Measurements from ENCODE around the gene SMIM45.

The SMIM45 gene

DNA sequence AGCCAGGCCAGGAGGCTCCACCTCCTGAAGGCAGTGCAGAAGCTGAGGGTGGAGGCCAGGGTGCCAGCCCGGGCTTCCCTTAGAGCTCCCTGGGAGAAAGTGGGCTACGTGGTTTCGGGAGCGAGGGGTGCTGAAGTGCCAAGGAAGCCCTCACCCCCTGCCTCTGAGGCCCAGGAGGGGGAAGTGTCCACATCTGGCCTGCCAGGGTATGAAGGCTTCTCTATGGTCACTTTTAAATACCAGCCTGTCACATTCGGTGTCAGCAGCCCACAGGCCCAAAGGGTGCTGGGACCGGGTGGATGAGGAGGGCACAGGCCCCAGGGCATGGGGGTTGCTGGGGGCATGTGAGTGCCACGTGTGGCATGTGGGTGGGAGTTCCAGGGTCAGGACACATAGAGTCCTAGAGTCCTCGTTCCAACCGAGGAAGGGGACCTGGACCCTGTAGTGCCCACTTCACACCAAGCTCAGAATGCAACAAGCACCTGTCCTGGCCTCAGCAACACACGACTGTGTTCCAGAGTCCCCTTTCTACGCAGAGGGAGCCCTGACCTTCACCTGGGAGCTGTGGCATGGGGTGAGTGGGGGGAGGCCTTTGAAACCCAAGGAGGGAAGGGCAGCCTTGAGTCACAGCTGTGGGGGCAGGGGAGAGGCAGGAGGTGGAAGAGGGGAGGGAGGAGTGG lies 38.8 kb upstream of the SMIM45 start:
- DNase-seq (ENCODE audit: low read depth), result no peak
- TF ChIP-seq, protein P1, sequence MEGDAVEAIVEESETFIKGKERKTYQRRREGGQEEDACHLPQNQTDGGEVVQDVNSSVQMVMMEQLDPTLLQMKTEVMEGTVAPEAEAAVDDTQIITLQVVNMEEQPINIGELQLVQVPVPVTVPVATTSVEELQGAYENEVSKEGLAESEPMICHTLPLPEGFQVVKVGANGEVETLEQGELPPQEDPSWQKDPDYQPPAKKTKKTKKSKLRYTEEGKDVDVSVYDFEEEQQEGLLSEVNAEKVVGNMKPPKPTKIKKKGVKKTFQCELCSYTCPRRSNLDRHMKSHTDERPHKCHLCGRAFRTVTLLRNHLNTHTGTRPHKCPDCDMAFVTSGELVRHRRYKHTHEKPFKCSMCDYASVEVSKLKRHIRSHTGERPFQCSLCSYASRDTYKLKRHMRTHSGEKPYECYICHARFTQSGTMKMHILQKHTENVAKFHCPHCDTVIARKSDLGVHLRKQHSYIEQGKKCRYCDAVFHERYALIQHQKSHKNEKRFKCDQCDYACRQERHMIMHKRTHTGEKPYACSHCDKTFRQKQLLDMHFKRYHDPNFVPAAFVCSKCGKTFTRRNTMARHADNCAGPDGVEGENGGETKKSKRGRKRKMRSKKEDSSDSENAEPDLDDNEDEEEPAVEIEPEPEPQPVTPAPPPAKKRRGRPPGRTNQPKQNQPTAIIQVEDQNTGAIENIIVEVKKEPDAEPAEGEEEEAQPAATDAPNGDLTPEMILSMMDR (conservative IDR thresholded peaks at IDR 0.05; ENCODE audit: low read depth, low read length), result no peak
- no peak overlapping the region for H3K4me3 ChIP-seq (ENCODE audit: low read depth, low read length)

DNA sequence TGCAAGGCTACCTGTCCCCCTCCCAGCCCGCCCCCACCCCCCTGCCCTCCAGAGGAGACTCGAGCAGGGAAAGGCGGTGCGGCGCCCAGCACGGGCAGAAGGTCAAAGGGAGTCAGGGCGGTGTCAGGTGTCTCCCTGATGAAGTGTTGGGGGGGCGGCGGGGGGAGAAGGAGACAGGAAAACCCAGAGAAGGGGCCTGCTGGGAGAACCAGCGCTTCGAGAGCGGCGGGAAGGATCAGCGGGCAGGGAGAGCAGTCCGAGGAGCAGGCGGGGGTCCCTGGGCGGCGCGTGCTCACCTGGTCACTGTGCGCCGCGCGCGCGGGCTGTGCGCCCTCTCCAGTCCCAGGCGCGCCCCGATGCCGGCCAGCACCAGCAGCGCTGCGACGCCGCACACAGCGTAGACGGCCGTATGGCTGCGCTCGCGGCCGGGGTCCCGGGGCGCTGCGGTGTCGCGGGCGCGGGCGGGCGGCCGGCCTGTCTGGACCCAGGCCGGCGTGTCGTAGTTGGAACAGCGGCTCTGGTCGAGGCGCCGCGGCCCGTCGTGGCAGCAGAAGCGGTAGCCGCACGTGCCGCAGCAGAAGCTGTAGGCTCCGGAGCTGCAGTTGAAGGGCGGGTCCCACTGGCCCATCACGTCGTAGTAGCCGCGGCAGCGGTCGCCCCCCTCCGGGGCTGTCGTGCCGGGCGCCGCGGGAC lies 38.0 kb upstream of the SMIM45 start:
- H3K4me3 ChIP-seq (ENCODE audit: low read depth, low read length), result no peak overlapping the region
- TF ChIP-seq, protein P1 (conservative IDR thresholded peaks at IDR 0.05; ENCODE audit: low read depth, low read length), result no peak
- no peak for DNase-seq (ENCODE audit: low read depth)

DNA sequence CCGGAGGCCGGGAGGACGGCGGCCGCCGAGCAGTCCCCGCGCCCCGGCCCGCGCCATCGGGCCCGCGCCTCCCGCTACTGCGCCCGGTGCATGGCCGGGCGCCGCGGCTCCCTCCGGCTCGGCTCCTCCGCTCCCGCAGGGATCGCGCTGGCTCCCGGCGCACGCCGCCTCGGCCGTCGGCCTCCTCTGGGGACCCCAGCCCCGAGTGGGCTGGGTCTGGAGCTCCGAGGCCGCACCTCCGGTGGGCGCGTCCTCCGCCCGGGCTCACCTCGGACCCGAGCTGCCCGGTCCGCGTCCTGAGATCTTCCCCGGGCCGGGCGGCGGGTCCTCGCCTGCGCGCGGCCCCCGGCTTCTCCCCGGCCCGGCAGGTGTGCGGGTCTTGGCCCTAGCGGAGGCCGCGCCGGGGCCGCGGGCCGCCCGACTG lies 37.3 kb upstream of the SMIM45 start:
- TF ChIP-seq, protein P1 (conservative IDR thresholded peaks at IDR 0.05; ENCODE audit: low read depth, low read length), result no peak
- H3K4me3 ChIP-seq (ENCODE audit: low read depth, low read length), result no peak overlapping the region
- DNase-seq (ENCODE audit: low read depth), result no peak

DNA sequence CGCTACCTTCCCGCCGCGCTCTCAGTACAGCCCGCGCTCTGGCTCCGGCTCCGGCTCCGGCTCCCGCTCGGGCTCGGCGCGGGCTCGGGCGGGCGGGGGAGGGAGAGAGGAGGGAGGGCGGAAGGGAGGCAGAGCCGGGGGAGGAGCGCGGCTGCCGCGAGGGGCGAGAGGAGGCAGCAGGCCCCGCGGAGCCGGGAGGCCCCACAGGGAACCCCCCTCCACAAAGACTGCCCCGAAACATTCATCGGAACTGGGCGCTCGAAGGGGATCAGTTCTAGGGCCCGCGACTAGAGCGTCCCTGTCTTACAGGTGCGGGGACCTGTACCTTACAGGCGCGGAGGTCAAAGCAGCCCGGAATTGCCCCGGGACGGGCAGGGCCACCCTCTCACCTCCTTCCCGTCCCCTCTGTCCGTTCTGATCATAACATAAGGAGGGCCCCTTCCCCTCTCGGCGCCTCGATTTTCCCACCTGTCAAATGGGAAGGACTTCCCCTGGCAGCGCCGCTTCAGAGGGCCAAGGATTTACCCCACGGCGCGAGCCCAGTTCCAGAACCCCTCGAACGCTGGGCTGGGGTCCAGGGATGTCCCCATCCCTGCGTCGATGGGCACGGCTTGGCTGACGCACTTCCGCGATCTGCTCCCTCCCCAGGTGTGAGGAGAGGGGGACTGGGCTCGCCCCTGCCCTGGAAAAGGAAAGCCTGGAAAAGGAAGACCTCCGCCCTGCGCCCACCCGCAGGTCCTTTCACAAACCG lies 36.7 kb upstream of the SMIM45 start, which contains the start of gene SHISA8:
TSS of gene SHISA8 (minus strand) at position 40 of the 751 bp plus-strand sequence. CDS start 407 bp downstream, outside the sequence.
- no peak for DNase-seq (ENCODE audit: low read depth)
- TF ChIP-seq, protein P1 (conservative IDR thresholded peaks at IDR 0.05; ENCODE audit: low read depth, low read length), result no peak
- H3K4me3 ChIP-seq (ENCODE audit: low read depth, low read length), result no peak within 1 kb of the TSS

DNA sequence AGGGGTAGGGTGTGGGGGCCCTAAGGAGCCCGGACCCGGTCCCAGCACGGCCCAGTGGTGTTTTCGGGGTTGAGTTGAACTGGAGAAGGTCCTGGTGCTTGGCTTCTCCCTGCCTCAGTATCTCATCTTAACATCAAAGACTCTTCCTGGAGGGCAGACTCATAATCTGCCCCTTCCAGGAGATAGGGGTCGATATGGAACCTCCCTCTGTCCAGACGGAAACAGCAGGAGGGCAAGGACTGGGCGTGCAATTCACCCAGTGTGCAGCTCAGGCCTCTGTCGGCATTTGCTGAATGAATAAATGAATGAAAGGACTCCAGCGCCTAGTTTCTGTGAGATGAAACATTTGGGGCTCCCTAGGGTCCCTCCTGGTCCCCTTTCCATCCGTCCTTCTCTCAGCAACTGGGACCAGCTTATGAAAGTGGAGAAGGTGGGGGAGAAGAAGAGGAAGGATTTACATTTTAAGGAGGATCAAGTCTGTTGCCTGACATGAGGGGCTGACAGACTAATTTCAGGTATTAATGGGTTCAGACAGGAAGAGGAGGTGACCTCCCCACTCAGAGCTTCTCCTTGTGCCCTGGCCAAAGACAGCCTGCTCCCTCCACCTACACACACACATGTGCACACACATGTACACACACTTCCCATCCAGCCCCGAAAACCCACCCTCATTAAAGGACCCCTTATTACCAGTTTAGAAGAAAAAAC lies 36.0 kb upstream of the SMIM45 start:
- TF ChIP-seq, protein P1 (conservative IDR thresholded peaks at IDR 0.05; ENCODE audit: low read depth, low read length), result no peak
- no peak overlapping the region for H3K4me3 ChIP-seq (ENCODE audit: low read depth, low read length)
- no peak for DNase-seq (ENCODE audit: low read depth)

DNA sequence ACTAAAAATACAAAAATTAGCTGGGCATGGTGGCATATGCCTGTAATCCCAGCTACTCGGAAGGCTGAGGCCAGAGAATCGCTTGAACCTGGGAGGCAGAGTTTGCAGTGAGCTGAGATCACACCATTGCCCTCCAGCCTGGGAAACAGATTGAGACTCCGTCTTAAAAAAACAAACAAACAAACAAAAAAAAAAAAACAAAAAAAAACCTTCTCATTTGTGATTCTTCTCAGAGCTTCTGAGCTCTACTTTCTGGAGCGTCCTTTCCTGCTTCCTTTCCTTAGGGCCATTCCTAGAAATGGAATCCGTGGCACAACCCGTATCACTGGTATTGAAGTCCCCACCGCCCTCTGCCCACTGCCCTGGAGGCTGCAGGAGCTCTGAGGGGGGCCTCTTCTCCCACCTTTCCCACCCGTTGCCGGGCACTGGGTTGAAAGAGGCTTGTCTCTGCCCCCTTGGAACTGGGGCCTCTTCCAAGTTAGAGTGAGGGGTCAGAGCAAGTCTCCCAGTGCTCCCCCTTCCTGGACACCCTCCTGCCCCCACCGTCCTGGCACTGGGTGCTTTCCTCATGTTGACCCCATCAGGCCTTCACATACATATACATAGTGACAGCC lies 35.1 kb upstream of the SMIM45 start:
- TF ChIP-seq, protein P1 (conservative IDR thresholded peaks at IDR 0.05; ENCODE audit: low read depth, low read length), result no peak
- no peak overlapping the region for H3K4me3 ChIP-seq (ENCODE audit: low read depth, low read length)
- no peak for DNase-seq (ENCODE audit: low read depth)

Data from epithelial cell of proximal tubule (primary cell).